Measurements from ENCODE around the gene CA5B.

The CA5B gene

DNA sequence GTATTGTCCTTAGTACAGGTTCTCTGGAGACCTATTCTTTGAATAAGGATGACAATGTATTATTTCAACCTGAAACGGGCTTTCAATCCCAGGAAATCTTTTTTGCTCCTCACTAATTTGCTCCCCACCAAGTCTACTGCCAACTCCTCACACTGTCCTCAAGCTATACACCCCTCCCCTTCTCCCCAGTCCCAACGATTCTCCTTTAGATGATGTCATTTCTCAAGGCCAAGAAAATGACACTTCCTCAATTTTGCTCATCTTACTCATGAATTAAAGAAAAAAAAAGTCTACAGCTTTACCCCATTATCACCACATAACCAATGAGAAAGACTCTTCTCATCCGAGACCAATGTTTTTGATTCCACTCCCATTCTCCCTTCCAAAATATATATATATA lies 96.0 kb downstream of the CA5B start:
- Histone ChIP-seq H3F3A (ENCODE audit: insufficient read depth, low read length) (no peaks in the 10 kb centered on the region), H3K27ac (ENCODE audit: low read depth, low read length, poor library complexity, severe bottlenecking) (no peak overlapping the region), H3K9ac (ENCODE audit: low read length) (no peak overlapping the region), H4K20me1 (ENCODE audit: insufficient read depth, low read length) (no peaks in the 10 kb centered on the region), H3K9me3 (ENCODE audit: low read length) (no peaks in the 10 kb centered on the region), H3K27me3 (ENCODE audit: insufficient read depth, low read length) (no peaks in the 10 kb centered on the region), H3K4me3 (ENCODE audit: low read depth, low read length, poor library complexity, severe bottlenecking) (no peak overlapping the region), H2AFZ (ENCODE audit: low read length) (no peak overlapping the region), H3K4me1 (ENCODE audit: insufficient read depth, low read length, severe bottlenecking) (no peaks in the 10 kb centered on the region), H3K9me2 (ENCODE audit: low read depth, low read length) (no peaks in the 10 kb centered on the region), H3K79me2 (ENCODE audit: insufficient read depth, low read length) (no peaks in the 10 kb centered on the region), H3K36me3 (ENCODE audit: insufficient read depth, low read length) (peaks cover 5% of the 10 kb centered on the region; the same call in 1 of the 2 replicates), H3K4me2 (ENCODE audit: low read length) (no peak overlapping the region)
- no peak for TF ChIP-seq EZH2 (IDR thresholded peaks at IDR 0.05; ENCODE audit: borderline replicate concordance, low read length)
- no peak for TF ChIP-seq CTCF (IDR thresholded peaks at IDR 0.05; ENCODE audit: low read length)

DNA sequence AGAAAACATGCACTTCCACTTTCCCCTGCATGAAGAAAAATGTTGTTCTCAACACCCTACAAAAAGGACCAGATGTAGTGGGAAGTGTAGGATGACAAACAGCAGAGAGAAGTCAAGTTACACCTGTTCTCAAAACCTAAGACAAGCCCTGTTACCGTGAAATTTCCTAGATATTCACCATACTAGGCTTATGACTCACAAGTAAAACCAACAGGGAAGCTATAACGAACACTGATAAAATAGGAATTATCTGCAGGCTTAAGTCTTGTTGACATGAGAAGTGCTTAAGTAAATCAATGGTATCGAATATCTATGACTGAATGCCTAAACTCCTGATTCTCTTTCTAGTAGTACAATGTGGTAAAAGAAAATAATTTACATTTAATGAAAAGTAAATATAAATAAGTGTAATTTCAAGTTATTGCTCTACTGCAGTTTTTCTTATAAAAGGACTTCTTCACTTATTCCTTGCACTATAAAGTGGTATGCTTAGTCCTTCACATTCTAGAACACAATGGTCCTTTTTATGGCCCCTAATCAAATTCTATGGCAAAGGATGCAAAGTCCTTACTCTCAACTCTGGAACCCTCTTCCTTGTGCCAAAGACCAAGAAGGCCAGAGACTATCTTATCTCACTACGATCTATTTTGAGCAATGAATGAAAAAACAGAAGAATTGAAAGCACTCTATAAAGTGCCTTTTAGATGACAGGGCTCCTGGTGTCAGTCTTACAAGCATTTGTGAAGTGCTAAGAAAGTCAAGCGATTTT lies 96.9 kb downstream of the CA5B start:
- H3K79me2 ChIP-seq (ENCODE audit: insufficient read depth, low read length), result no peaks in the 10 kb centered on the region
- no peak overlapping the region for H3K27ac ChIP-seq (ENCODE audit: low read depth, low read length, poor library complexity, severe bottlenecking)
- H3K9me2 ChIP-seq (ENCODE audit: low read depth, low read length), result no peaks in the 10 kb centered on the region
- no peak overlapping the region for H3K9ac ChIP-seq (ENCODE audit: low read length)
- no peak overlapping the region for H3K4me3 ChIP-seq (ENCODE audit: low read depth, low read length, poor library complexity, severe bottlenecking)
- H3K4me2 ChIP-seq (ENCODE audit: low read length), result no peak overlapping the region
- H3K36me3 ChIP-seq (ENCODE audit: insufficient read depth, low read length), result peaks cover 5% of the 10 kb centered on the region; the same call in 1 of the 2 replicates
- H2AFZ ChIP-seq (ENCODE audit: low read length), result no peak overlapping the region
- no peaks in the 10 kb centered on the region for H3F3A ChIP-seq (ENCODE audit: insufficient read depth, low read length)
- no peaks in the 10 kb centered on the region for H3K27me3 ChIP-seq (ENCODE audit: insufficient read depth, low read length)
- H4K20me1 ChIP-seq (ENCODE audit: insufficient read depth, low read length), result no peaks in the 10 kb centered on the region
- TF ChIP-seq EZH2 (IDR thresholded peaks at IDR 0.05; ENCODE audit: borderline replicate concordance, low read length) (no peak), CTCF (IDR thresholded peaks at IDR 0.05; ENCODE audit: low read length) (no peak)
- no peaks in the 10 kb centered on the region for H3K4me1 ChIP-seq (ENCODE audit: insufficient read depth, low read length, severe bottlenecking)
- no peaks in the 10 kb centered on the region for H3K9me3 ChIP-seq (ENCODE audit: low read length)

Data from OCI-LY1 (cell line).